GM23338 (cell line): Measurements from ENCODE around the gene MEF2D. TPM values are rescaled to one million over a fixed set of nuclear protein-coding genes. Genes with fewer than 3 reads are reported as not detected.

ENCODE experiments used
- ATAC-seq: fragments of 200-7000 bp; cut with Tn5 transposase; 3 replicates; pipeline ENCODE4 v1.9.1; 2020
- DNase-seq: peaks from one replicate; pipeline ENCODE4 v3.0.0-alpha.2; 2015; ENCODE audit warnings: low spot score
- H2AFZ ChIP-seq: fragments of 200-600 bp; sonication (generic); 2 replicates; pipeline ENCODE4 v1.8.0; 2016; ENCODE audit warnings: antibody characterized with exemption, mild to moderate bottlenecking, moderate library complexity
- H3F3A ChIP-seq: fragments of 200-600 bp; sonication (generic); replicated peaks from 2 replicates; pipeline ENCODE4 v1.8.0; 2017; ENCODE audit warnings: antibody characterized with exemption, mixed run types, low read depth
- H3K27ac ChIP-seq: fragments of 200-600 bp; sonication (generic); 2 replicates; pipeline ENCODE4 v1.6.1; 2016; ENCODE audit warnings: low read depth
- H3K27me3 ChIP-seq: fragments of 200-600 bp; sonication (generic); 2 replicates; pipeline ENCODE4 v1.8.0; 2016; ENCODE audit warnings: mild to moderate bottlenecking, mixed run types, moderate library complexity; ENCODE audit not compliant: insufficient read depth
- H3K36me3 ChIP-seq: fragments of 200-600 bp; sonication (generic); 2 replicates; pipeline ENCODE4 v1.8.0; 2016; ENCODE audit warnings: mild to moderate bottlenecking; ENCODE audit not compliant: insufficient read depth
- H3K4me1 ChIP-seq: fragments of 200-600 bp; sonication (generic); 2 replicates; pipeline ENCODE4 v1.8.0; 2016; ENCODE audit warnings: mild to moderate bottlenecking, moderate library complexity; ENCODE audit not compliant: insufficient read depth
- H3K4me2 ChIP-seq: fragments of 200-600 bp; sonication (generic); 2 replicates; pipeline ENCODE4 v1.7.1; 2017; ENCODE audit warnings: mixed run types
- H3K4me3 ChIP-seq: fragments of 200-600 bp; sonication (generic); 2 replicates; pipeline ENCODE4 v1.6.1; 2016; ENCODE audit warnings: mixed run types
- H3K79me2 ChIP-seq: fragments of 200-600 bp; sonication (generic); replicated peaks from 2 replicates; pipeline ENCODE4 v1.8.0; 2017; ENCODE audit warnings: mild to moderate bottlenecking; ENCODE audit not compliant: insufficient read depth
- H3K9me2 ChIP-seq: fragments of 200-600 bp; sonication (generic); 2 replicates; pipeline ENCODE4 v1.8.0; 2017; ENCODE audit not compliant: insufficient read depth
- H4K20me1 ChIP-seq: fragments of 200-600 bp; sonication (generic); replicated peaks from 2 replicates; pipeline ENCODE4 v1.8.0; 2017; ENCODE audit warnings: mild to moderate bottlenecking; ENCODE audit not compliant: insufficient read depth
- H3K27ac Mint-ChIP-seq: 2 replicates; pipeline ENCODE4 v1.8.0; 2020; ENCODE audit warnings: inconsistent platforms, mild to moderate bottlenecking, moderate library complexity, mixed read lengths
- H3K27me3 Mint-ChIP-seq: 3 replicates; pipeline ENCODE4 v1.8.0; 2022; ENCODE audit warnings: low read depth, mild to moderate bottlenecking, moderate library complexity, mixed read lengths, inconsistent platforms; ENCODE audit not compliant: insufficient read depth, poor library complexity
- H3K36me3 Mint-ChIP-seq: 3 replicates; pipeline ENCODE4 v1.8.0; 2021; ENCODE audit warnings: low read depth, mild to moderate bottlenecking, inconsistent platforms, moderate library complexity, mixed read lengths
- H3K4me1 Mint-ChIP-seq: 3 replicates; pipeline ENCODE4 v1.8.0; 2020; ENCODE audit warnings: mild to moderate bottlenecking, inconsistent platforms, mixed read lengths
- H3K4me3 Mint-ChIP-seq: 3 replicates; pipeline ENCODE4 v1.8.0; 2021; ENCODE audit warnings: moderate library complexity, mild to moderate bottlenecking, inconsistent platforms, mixed read lengths
- H3K9me3 Mint-ChIP-seq: 3 replicates; pipeline ENCODE4 v1.8.0; 2020; ENCODE audit warnings: moderate library complexity, mild to moderate bottlenecking, inconsistent platforms, mixed read lengths
- CTCF ChIP-seq, 2 experiments: fragments of 200-600 bp in 1 of 2; sonication (generic) in 1 of 2; conservative IDR thresholded peaks; 2 replicates each; pipeline versions ENCODE4 v1.5.1 to v1.6.1; 2016 to 2017; ENCODE audit warnings: antibody characterized with exemption in 2 of 2, low read depth in 2 of 2, mild to moderate bottlenecking in 2 of 2, moderate library complexity in 1 of 2
- ETS1 ChIP-seq: IDR thresholded peaks from 2 replicates; pipeline ENCODE4 v1.6.1; 2016; ENCODE audit warnings: antibody characterized with exemption
- EZH2 ChIP-seq: fragments of 200-600 bp; sonication (generic); IDR thresholded peaks from one replicate; pipeline ENCODE4 v1.8.0; 2017; ENCODE audit warnings: antibody characterized with exemption, mild to moderate bottlenecking, low read depth; ENCODE audit not compliant: unreplicated experiment
- EZH2phosphoT487 ChIP-seq: fragments of 200-600 bp; sonication (generic); IDR thresholded peaks from one replicate; pipeline ENCODE4 v1.8.1; 2018; ENCODE audit warnings: antibody characterized with exemption; ENCODE audit not compliant: unreplicated experiment
- JUNB ChIP-seq: IDR thresholded peaks from one replicate; pipeline ENCODE4 v1.6.1; 2016; ENCODE audit warnings: antibody characterized with exemption; ENCODE audit not compliant: unreplicated experiment
- NANOG ChIP-seq: IDR thresholded peaks from 2 replicates; pipeline ENCODE4 v1.6.1; 2016; ENCODE audit warnings: antibody characterized with exemption, borderline replicate concordance
- POLR2AphosphoS5 ChIP-seq: IDR thresholded peaks from 2 replicates; pipeline ENCODE4 v1.6.1; 2016; ENCODE audit warnings: antibody characterized with exemption, low read depth
- STAT1 ChIP-seq: IDR thresholded peaks from one replicate; pipeline ENCODE4 v1.6.1; 2016; ENCODE audit warnings: antibody characterized with exemption; ENCODE audit not compliant: unreplicated experiment
- ZNF114 ChIP-seq: fragments of 250-450 bp; sonication (Bioruptor Pico); IDR thresholded peaks from 2 replicates; pipeline ENCODE4 v1.5.0; 2020; ENCODE audit warnings: mild to moderate bottlenecking, moderate library complexity
- ZNF331 ChIP-seq: fragments of 250-450 bp; sonication (Bioruptor Pico); IDR thresholded peaks from 2 replicates; pipeline ENCODE4 v1.5.0; 2020; ENCODE audit warnings: low read depth, mild to moderate bottlenecking, moderate library complexity
- polyA plus RNA-seq: library from polyadenylated mRNA; unstranded; fragments of >200 nt; fragmentation: Nextera tagmentation; extraction: Ambion mirVana; gene quantifications from 2 replicates; pipeline ENCODE4 v1.2.1, GENCODE V29; 2016
- total RNA-seq: library from RNA; depleted of rRNA; stranded (reverse); fragments of >200 nt; shearing (Covaris generic); gene quantifications from 2 replicates; pipeline ENCODE4 v1.2.3, GENCODE V29; 2014
- TF ChIP-seq, protein P1 (sequence below): IDR thresholded peaks from one replicate; pipeline ENCODE4 v1.6.1; 2018; ENCODE audit warnings: antibody characterized with exemption; ENCODE audit not compliant: unreplicated experiment

The MEF2D gene
- total and polyA plus RNA-seq, 2 experiments from 2014 or later: 10.6 to 15.5 TPM

DNA sequence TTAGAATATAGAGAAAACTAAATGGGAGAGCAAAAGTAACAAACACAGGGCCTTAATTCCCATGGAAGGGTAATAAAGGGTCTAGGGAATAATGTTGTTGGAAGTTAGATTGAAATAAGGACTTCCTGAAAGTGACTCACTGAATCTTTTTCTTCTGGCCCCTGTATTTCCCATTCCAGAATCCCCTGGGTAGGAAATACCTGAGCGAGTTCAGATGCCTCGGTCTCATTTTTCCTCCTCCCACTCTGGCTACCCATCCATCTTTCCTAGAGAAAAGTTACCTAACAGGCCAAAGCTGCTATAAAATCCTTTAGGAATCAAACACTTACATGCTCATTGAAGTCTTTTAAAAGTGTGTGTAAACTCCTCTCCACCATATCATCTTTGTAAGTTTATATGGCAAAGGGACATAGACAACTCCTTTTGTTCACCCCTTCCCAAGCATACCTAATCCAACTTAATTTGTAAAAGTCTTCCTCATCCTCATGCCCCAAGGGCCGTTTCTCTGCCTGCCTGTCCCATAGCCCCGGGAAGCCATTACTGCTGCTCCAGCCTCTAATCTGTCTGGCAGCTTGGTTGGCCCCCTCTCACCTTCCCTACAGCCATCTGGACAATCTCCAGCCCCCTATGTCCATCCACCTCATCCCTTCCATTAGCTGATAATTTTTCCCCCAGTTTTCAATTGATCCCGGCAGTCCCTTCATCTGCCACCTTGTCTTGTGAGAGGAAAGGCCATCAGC is 3.3 kb upstream of the MEF2D start (continued):
- TF ChIP-seq, protein P1, sequence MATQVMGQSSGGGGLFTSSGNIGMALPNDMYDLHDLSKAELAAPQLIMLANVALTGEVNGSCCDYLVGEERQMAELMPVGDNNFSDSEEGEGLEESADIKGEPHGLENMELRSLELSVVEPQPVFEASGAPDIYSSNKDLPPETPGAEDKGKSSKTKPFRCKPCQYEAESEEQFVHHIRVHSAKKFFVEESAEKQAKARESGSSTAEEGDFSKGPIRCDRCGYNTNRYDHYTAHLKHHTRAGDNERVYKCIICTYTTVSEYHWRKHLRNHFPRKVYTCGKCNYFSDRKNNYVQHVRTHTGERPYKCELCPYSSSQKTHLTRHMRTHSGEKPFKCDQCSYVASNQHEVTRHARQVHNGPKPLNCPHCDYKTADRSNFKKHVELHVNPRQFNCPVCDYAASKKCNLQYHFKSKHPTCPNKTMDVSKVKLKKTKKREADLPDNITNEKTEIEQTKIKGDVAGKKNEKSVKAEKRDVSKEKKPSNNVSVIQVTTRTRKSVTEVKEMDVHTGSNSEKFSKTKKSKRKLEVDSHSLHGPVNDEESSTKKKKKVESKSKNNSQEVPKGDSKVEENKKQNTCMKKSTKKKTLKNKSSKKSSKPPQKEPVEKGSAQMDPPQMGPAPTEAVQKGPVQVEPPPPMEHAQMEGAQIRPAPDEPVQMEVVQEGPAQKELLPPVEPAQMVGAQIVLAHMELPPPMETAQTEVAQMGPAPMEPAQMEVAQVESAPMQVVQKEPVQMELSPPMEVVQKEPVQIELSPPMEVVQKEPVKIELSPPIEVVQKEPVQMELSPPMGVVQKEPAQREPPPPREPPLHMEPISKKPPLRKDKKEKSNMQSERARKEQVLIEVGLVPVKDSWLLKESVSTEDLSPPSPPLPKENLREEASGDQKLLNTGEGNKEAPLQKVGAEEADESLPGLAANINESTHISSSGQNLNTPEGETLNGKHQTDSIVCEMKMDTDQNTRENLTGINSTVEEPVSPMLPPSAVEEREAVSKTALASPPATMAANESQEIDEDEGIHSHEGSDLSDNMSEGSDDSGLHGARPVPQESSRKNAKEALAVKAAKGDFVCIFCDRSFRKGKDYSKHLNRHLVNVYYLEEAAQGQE: no peak
- no peak for TF ChIP-seq ZNF114 (CRISPR knock-in tag)
- TF ChIP-seq ZNF331 (CRISPR knock-in tag): no peak
- no peak for TF ChIP-seq EZH2phosphoT487
- no peak for TF ChIP-seq NANOG
- no peak for TF ChIP-seq STAT1
- TF ChIP-seq CTCF (conservative IDR thresholded peaks at IDR 0.05; ENCODE audit: low read depth in 2 of 2): no peak

DNA sequence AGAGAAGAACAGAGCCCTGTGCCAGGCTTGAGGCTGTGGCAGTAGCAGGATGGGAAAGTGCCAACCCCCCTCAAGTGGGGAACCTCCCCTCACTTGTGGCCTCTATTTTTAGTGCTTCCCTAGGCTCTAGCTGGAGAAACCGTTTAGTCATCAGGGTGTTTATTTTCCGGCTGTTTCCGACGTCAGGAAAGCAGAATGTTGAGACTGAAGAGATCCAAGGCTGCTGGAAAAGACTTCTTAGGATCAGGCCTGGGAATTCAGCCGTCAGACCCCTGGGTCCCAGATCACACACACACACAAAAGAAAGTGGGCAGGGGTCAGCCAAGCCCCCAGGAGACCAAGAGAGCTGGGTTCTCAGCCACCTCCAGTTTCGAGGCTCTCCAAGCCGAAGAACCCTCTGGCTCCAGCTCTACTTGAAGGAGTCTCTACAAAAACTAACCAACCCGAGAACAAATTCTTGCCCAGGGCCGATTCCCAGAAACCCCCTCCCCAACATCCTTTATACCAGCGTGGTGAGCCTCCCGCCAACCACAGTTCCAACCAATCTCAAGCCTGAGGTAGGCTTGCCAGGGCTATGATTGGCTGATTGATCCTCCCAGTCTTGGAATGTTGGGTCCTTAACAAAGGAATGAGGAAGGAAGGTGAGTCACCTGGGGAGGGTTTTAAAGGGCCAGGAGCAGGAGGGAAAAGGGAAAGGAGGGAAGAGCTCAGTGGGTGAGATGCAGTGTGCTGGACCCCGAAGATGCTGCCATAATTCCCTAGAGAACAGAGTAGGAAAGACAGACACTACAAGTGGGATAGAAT is 2.5 kb upstream of the MEF2D start:
- H3K4me3 Mint-ChIP-seq: peak overlapping the region; percentile 23
- peaks cover 15% of the 10 kb centered on the region for H3F3A ChIP-seq
- peak overlapping the region; percentile 87 for H3K27ac ChIP-seq
- H2AFZ ChIP-seq: no peak overlapping the region
- DNase-seq (peak; percentile 98), ATAC-seq (peak; percentile 29)
- peak overlapping the region; percentile 83; the same call in 1 of the 2 replicates for H3K4me2 ChIP-seq
- H3K4me1 Mint-ChIP-seq: peaks cover 56% of the 10 kb centered on the region
- no peak overlapping the region for H3K4me3 ChIP-seq
- H3K27me3 ChIP-seq: no peaks in the 10 kb centered on the region
- H4K20me1 ChIP-seq: no peaks in the 10 kb centered on the region; the same call in 1 of the 2 replicates
- no peaks in the 10 kb centered on the region; the same call in 1 of the 2 replicates for H3K9me2 ChIP-seq
- peak overlapping the region; percentile 91 for H3K27ac Mint-ChIP-seq
- peaks cover 16% of the 10 kb centered on the region for H3K79me2 ChIP-seq
- no peaks in the 10 kb centered on the region for H3K36me3 Mint-ChIP-seq
- H3K27me3 Mint-ChIP-seq: peaks cover 22% of the 10 kb centered on the region
- H3K9me3 Mint-ChIP-seq: peaks cover 5% of the 10 kb centered on the region; the same call in 1 of the 3 replicates
- no peaks in the 10 kb centered on the region for H3K36me3 ChIP-seq
- peaks cover 41% of the 10 kb centered on the region for H3K4me1 ChIP-seq
- no peak for TF ChIP-seq JUNB
- no peak for TF ChIP-seq ETS1
- peak; percentile 57 for TF ChIP-seq POLR2AphosphoS5
- TF ChIP-seq CTCF (conservative IDR thresholded peaks at IDR 0.05; ENCODE audit: low read depth in 2 of 2): no peak
- no peak for TF ChIP-seq ZNF114 (CRISPR knock-in tag)
- no peak for TF ChIP-seq EZH2phosphoT487
- no peak for TF ChIP-seq EZH2
- TF ChIP-seq NANOG: peak; percentile 45; the same call in 1 of the 2 replicates
- TF ChIP-seq STAT1: no peak
